ENCODE data around the gene NFIX.

The NFIX gene

DNA sequence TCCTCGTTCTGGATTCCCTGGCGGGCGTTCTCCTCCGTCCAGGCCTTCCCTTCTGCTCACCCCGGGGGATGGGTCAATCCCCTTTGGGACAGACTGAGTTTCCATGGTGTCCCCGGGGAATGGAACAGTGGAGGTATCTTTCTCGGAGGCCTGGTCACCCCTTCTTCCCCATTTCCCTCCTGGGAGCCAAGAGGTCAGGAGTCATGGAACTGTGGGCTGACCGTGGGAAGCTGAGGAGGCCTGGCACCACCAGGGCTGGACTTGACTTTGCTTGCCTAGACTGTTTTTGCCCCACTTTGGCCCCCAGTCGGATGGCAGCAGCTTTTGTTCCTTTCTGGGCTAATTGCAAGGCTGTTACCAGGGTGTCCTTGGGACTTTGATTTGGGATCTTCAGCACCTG lies 124.8 kb downstream of the NFIX start:
- DNase-seq (ENCODE audit: low spot score) (no peak), FAIRE-seq (no peak)

- FAIRE-seq (no peak), DNase-seq (ENCODE audit: low spot score) (no peak)
These were observed 125.5 kb downstream of the NFIX start for GRCh38 chr19:13120817-13121216.

DNA sequence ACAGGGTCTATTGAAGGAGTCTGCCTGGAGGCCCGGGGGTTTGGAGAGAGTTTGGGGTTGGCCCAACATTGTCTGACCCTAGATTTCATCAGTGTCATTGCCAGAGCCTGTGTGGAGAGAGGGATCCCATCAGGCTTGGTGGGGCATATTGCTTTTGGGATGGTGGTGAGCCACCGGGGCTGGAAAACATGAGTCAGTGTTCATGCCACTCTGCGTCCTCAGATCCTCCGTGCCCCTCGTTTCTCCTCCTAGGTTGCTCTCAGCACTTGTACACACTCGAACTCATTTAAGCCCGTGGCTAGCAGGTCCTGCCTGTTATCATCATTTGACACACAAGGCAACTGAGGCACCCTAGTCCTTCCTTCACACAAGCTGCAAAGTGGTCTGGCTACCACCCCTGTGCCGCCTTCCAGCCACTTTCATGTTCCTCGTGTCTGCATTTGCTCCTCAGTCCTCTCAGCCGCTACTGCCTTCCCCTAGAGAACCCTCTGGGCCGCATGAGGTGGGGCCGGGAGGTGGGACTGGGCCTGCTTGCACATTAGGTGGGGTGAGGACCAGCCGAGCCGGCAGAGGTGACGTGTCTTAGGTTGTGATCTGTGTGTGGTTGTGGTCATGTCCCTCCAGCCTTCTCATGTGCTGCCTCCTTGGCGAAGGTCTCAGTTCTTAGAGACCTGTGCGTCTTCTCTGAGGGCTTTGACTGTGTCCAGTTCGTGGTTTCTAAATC lies 126.4 kb downstream of the NFIX start:
- FAIRE-seq (peak; percentile 69), DNase-seq (ENCODE audit: low spot score) (peak; percentile 78)

- DNase-seq (ENCODE audit: low spot score), result peak; percentile 59
- no peak for FAIRE-seq
These were observed 127.1 kb downstream of the NFIX start for GRCh38 chr19:13122275-13122878.

DNA sequence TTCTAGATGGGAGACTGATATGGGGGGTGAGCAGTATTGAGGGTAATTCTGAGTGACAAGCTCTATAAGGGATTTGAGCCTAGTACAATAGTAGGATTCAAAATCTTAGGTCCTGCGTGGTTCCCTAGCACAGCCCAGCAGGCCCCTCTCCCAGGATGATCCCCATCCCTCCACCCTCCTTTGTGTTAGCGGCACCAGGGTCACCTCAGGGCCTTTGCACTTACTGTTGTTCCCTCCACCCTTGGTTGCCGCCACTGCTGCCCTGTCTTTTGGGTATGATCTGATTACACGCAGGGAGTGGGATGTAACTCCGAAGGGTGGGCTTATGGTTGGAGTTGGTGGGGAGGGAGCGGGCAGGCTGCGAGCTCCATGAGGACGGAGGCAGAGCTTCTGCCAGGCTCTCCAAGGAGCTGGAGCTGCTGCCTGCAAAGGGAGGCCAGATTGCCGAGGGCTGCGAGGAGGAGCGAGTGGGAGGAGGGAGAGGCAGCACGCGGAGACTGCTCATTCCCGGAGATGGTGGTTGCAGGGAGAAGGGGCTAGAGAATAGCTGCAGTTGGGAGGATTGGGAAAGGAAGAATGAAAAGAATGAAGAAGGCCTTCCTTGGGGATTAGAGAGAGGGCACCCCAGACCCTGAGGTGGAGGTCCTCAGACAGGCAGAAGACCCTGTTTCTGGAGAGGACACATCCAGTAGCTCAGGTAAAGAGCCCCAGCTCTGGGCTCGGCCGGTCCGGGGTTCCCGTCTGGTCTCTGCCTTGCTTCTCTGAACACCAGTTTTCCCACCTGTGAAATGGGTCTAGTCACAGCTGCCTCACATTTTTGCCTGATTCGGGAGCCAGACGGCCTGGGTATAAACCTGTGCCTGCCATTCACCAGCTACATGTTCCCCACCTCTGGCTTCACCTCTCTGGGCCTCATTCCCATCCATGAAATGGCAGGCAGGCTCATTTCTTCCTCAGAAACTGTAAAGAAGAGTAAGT lies 128.0 kb downstream of the NFIX start:
- FAIRE-seq, result no peak
- no peak for DNase-seq (ENCODE audit: low spot score)

DNA sequence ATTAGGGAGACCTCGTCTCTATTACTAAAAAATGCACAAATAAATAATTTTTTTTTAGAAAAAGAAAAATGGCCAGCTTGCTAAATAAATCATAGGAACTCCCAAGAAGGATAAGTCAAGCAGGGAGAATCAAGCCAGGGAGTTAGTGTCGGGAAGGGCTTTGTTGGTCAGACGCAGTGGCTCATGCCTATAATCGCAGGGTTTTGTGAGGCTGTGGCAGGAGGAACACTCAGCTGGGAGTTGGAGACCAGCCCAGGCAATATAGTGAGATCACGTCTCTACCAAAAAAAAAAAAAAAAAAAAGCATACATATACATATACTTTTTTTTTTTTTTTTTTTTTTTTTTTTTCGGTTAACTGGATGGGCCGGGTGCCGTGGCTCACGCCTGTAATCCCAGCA lies 131.8 kb downstream of the NFIX start:
- DNase-seq (ENCODE audit: low spot score) (no peak), FAIRE-seq (no peak)

GRCh38 chr19:13127811-13128575 lies 132.7 kb downstream of the NFIX start:
- no peak for FAIRE-seq
- DNase-seq (ENCODE audit: low spot score), result no peak

GRCh38 chr19:13128583-13128982 lies 133.3 kb downstream of the NFIX start:
- FAIRE-seq (no peak), DNase-seq (ENCODE audit: low spot score) (no peak)

- DNase-seq (ENCODE audit: low spot score) (no peak), FAIRE-seq (no peak)
These were observed 134.1 kb downstream of the NFIX start for GRCh38 chr19:13129384-13129783.

GRCh38 chr19:13130886-13131490 lies 135.7 kb downstream of the NFIX start:
- DNase-seq (ENCODE audit: low spot score), result no peak
- FAIRE-seq, result no peak

DNA sequence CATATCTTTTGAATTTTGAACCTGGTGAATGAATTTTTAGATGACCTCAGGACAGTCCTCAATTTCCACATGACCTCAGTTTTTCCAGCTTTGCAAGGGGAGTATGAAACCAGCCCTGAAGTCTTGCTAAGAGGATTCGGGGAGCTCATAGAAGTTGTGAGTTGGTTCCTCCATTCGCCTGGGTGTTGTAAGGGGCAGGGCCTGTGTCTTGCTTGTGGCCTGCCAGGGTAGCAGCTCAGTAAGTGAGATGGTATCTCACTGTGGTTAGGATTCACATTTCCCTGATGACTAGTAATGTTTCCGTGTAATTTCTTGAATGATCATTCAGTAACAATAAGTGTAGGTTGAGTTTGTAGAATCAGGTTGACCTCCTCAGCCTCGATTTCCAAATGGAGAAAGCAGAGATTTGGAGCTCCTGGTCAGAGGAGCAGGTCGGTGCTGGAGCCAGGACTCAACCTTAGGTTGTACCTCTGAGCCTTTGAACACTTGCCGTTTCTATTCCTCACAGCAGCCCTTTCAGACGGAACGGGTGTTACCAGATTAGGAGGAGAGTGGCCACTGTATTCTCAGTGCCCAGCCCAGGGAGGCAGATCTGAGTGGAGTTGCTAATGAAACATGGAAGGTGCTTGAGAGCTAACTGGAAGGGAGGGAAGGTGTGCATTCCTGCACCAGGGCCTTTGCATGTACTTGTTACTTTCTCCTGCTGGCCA lies 137.4 kb downstream of the NFIX start:
- FAIRE-seq (no peak), DNase-seq (ENCODE audit: low spot score) (peak; percentile 27)

GRCh38 chr19:13133241-13133870 lies 138.1 kb downstream of the NFIX start:
- FAIRE-seq, result no peak
- no peak for DNase-seq (ENCODE audit: low spot score)

GRCh38 chr19:13134626-13135025 lies 139.4 kb downstream of the NFIX start:
- no peak for FAIRE-seq
- DNase-seq (ENCODE audit: low spot score), result no peak

- no peak for FAIRE-seq
These were observed 140.1 kb downstream of the NFIX start for GRCh38 chr19:13135068-13136062.

GRCh38 chr19:13137290-13137794 lies 142.1 kb downstream of the NFIX start:
- no peak for FAIRE-seq
- DNase-seq (ENCODE audit: low spot score), result no peak

More at GRCh38 chr19:13135068-13136062, 140.1 kb downstream of the NFIX start:
- DNase-seq (ENCODE audit: low spot score), result no peak

GRCh38 chr19:13138171-13138915 lies 143.1 kb downstream of the NFIX start:
- FAIRE-seq (no peak), DNase-seq (ENCODE audit: low spot score) (no peak)

GRCh38 chr19:13138916-13139198 lies 143.6 kb downstream of the NFIX start:
- no peak for FAIRE-seq
- DNase-seq (ENCODE audit: low spot score), result no peak
